ENCODE measurements around the gene NOG.

NOG gene

GRCh38 chr17:56596691-56597494 is 3.4 kb downstream of the NOG start:
- in situ Hi-C loops (cut with MboI; ENCODE audit: low sequenced_read_pairs): no loop called here

GRCh38 chr17:56597495-56597990 is 4.0 kb downstream of the NOG start:
- in situ Hi-C loops (cut with MboI; ENCODE audit: low sequenced_read_pairs): no loop called here

- in situ Hi-C loops (cut with MboI; ENCODE audit: low sequenced_read_pairs): no loop called here
Measured at GRCh38 chr17:56598466-56598865, 5.0 kb downstream of the NOG start.

- in situ Hi-C loops (cut with MboI; ENCODE audit: low sequenced_read_pairs): no loop called here
Measured at GRCh38 chr17:56599088-56599487, 5.6 kb downstream of the NOG start.

GRCh38 chr17:56599566-56599965 is 6.1 kb downstream of the NOG start:
- in situ Hi-C loops (cut with MboI; ENCODE audit: low sequenced_read_pairs): no loop called here

- in situ Hi-C loops (cut with MboI; ENCODE audit: low sequenced_read_pairs): no loop called here
Measured at GRCh38 chr17:56600256-56600655, 6.8 kb downstream of the NOG start.

- in situ Hi-C loops (cut with MboI; ENCODE audit: low sequenced_read_pairs): no loop called here
Measured at GRCh38 chr17:56601591-56601990, 8.1 kb downstream of the NOG start.

- in situ Hi-C loops (cut with MboI; ENCODE audit: low sequenced_read_pairs): no loop called here
Measured at GRCh38 chr17:56602292-56603130, 9.0 kb downstream of the NOG start.

GRCh38 chr17:56603486-56604238 is 10.2 kb downstream of the NOG start:
- in situ Hi-C loops (cut with MboI; ENCODE audit: low sequenced_read_pairs): no loop called here

GRCh38 chr17:56604691-56605290 is 11.3 kb downstream of the NOG start:
- in situ Hi-C loops (cut with MboI; ENCODE audit: low sequenced_read_pairs): no loop called here

GRCh38 chr17:56608944-56609343 is 15.4 kb downstream of the NOG start:
- in situ Hi-C loops (cut with MboI; ENCODE audit: low sequenced_read_pairs): no loop called here

- in situ Hi-C loops (cut with MboI; ENCODE audit: low sequenced_read_pairs): no loop called here
Measured at GRCh38 chr17:56610321-56610720, 16.8 kb downstream of the NOG start.

- in situ Hi-C loops (cut with MboI; ENCODE audit: low sequenced_read_pairs): no loop called here
Measured at GRCh38 chr17:56613131-56613530, 19.6 kb downstream of the NOG start.

GRCh38 chr17:56614522-56614921 is 21.0 kb downstream of the NOG start:
- in situ Hi-C loops (cut with MboI; ENCODE audit: low sequenced_read_pairs): no loop called here

GRCh38 chr17:56616239-56616638 is 22.7 kb downstream of the NOG start:
- in situ Hi-C loops (cut with MboI; ENCODE audit: low sequenced_read_pairs): no loop called here

- in situ Hi-C loops (cut with MboI; ENCODE audit: low sequenced_read_pairs): no loop called here
Measured at GRCh38 chr17:56623383-56623782, 29.9 kb downstream of the NOG start.

- in situ Hi-C loops (cut with MboI; ENCODE audit: low sequenced_read_pairs): no loop called here
Measured at GRCh38 chr17:56624309-56624708, 30.8 kb downstream of the NOG start.

- in situ Hi-C loops (cut with MboI; ENCODE audit: low sequenced_read_pairs): no loop called here
Measured at GRCh38 chr17:56624912-56625311, 31.4 kb downstream of the NOG start.

- in situ Hi-C loops (cut with MboI; ENCODE audit: low sequenced_read_pairs): no loop called here
Measured at GRCh38 chr17:56629531-56630075, 36.1 kb downstream of the NOG start.

- in situ Hi-C loops (cut with MboI; ENCODE audit: low sequenced_read_pairs): no loop called here
Measured at GRCh38 chr17:56630202-56630601, 36.7 kb downstream of the NOG start.

- in situ Hi-C loops (cut with MboI; ENCODE audit: low sequenced_read_pairs): no loop called here
Measured at GRCh38 chr17:56633681-56634080, 40.2 kb downstream of the NOG start.
